Heart left ventricle (tissue), 16 donors: ENCODE data around the gene PSMB2. TPM values are rescaled to one million over a fixed set of nuclear protein-coding genes. Genes with fewer than 3 reads are reported as not detected.

Experiments
- ATAC-seq, 4 donors: fragments of 200-7000 bp; cut with Tn5 transposase; one replicate each; pipeline ENCODE4 v1.9.1; 2020 to 2022; ENCODE audit warnings: moderate library complexity in 4 of 4, mild to moderate bottlenecking in 3 of 4, moderate number of reproducible peaks in 1 of 4
- DNase-seq, 5 donors: peaks; one replicate each; pipeline ENCODE4 v3.0.0-alpha.2; 2020
- H3K27ac ChIP-seq, 12 donors: fragments of 200-600 bp; sonication (generic) in 4 of 12; one replicate each; pipeline versions ENCODE4 v1.5.0 to v1.8.0; 2016 to 2022; ENCODE audit warnings: mild to moderate bottlenecking in 2 of 12
- H3K27me3 ChIP-seq, 9 donors: fragments of 200-600 bp; sonication (generic) in 2 of 9; one replicate each; pipeline versions ENCODE4 v1.5.1 to v1.8.0; 2016 to 2022; ENCODE audit warnings: mild to moderate bottlenecking in 3 of 9
- H3K36me3 ChIP-seq, 9 donors: fragments of 200-600 bp; sonication (generic) in 2 of 9; one replicate each; pipeline versions ENCODE4 v1.5.0 to v1.8.0; 2018 to 2022; ENCODE audit warnings: mild to moderate bottlenecking in 2 of 9
- H3K4me1 ChIP-seq, 12 donors: fragments of 200-600 bp; sonication (generic) in 4 of 12; one replicate each; pipeline versions ENCODE4 v1.5.0 to v1.8.0; 2016 to 2022; ENCODE audit warnings: mild to moderate bottlenecking in 3 of 12
- H3K4me3 ChIP-seq, 12 donors: fragments of 200-600 bp; sonication (generic) in 4 of 12; one replicate each; pipeline versions ENCODE4 v1.5.0 to v1.8.0; 2017 to 2022; ENCODE audit warnings: mild to moderate bottlenecking in 9 of 12, moderate library complexity in 4 of 12
- H3K9me3 ChIP-seq, 12 donors: fragments of 200-600 bp; sonication (generic) in 4 of 12; one replicate each; pipeline versions ENCODE4 v1.5.0 to v1.8.0; 2016 to 2022; ENCODE audit warnings: mild to moderate bottlenecking in 1 of 12
- CTCF ChIP-seq, 12 donors: fragments of 200-600 bp; sonication (generic) in 4 of 12; IDR thresholded peaks; one replicate each; pipeline versions ENCODE4 v1.5.0 to v1.8.0; 2018 to 2022; ENCODE audit warnings: antibody characterized with exemption in 12 of 12, mild to moderate bottlenecking in 5 of 12
- POLR2A ChIP-seq, 2 donors: fragments of 450-650 bp; IDR thresholded peaks; one replicate each; pipeline ENCODE4 v1.6.1; 2017; ENCODE audit warnings: antibody characterized with exemption in 2 of 2, mild to moderate bottlenecking in 2 of 2, moderate library complexity in 2 of 2
- WGBS, 4 donors: extraction: QIAGEN DNeasy Blood & Tissue Kit in 2 of 4; methylation state at CpG; one replicate each; pipeline versions ENCODE4 v1.1.5 to v1.1.7; 2013 to 2018; 5-methylcytosine and 5-hydroxymethylcytosine counted together
- intact Hi-C, 10 donors: fragments of 100-400 bp; cut with DNase I; formaldehyde crosslinking; loops; one replicate each; pipeline versions ENCODE4 v1.11.1 to v1.14.2; 2022
- polyA plus RNA-seq, 2 donors: library from polyadenylated mRNA; stranded (reverse); fragments of 200-250 nt; gene quantifications; one replicate each; pipeline ENCODE4 v1.2.3, GENCODE V29; 2013
- total RNA-seq, 9 donors: library from RNA; depleted of rRNA in 2 of 9; stranded (reverse); fragments of >200 nt in 2 of 9; fragmentation: NEBNext Ultra II Directional in 3 of 9; extraction: Animal tissue kit (Norgen Biotek cat#: 25700) in 3 of 9; gene quantifications; one replicate each; pipeline versions ENCODE4 v1.1.0 to v1.2.4, GENCODE V29; 2016 to 2023
- donor health status: ischemic (EF 13 %, LVEDD 7.1; RV severe dilation, severe dysfunction).
- donor health status: healthy with polysubstance abuse.
- donor health status: DM: no; HTN: yes; CAD: no.
- donor health status: DM: no; HTN: no; CAD: no.
- donor health status: ischemic (EF 25% LVEDD 6.9; RV normal size, moderate dysfunction).
- donor health status: ischemic (EF 25% LVEDD 5.7; RV mildly dilated, moderate dysfunction).
- donor health status: healthy.
- donor health status: DM: yes; HTN: yes; CAD: no.
- donor health status: ischemic (EF 35%, LVEDD 5.7; RV mildly dilated, moderate dysfunction).
- donor health status: nonischemic (EF 11% LVEDD 7.7; RV severe dilation, severe dysfunction).
- donor health status: DM: yes; HTN: yes; CAD: no.
- donor health status: PGD.
- donor health status: ischemic (EF 29% LVEDD 5.4; RV normal size, mild dysfunction).
- donor health status: nonischemic (EF 23%, LVEDD 6.1; RV moderate dilation, normal function).

Gene PSMB2
- total and polyA plus RNA-seq, 11 donors: 36.3 to 60.0 (median 41.7) TPM

- Histone ChIP-seq H3K9me3 (peaks cover 0 to 5% (median 0%) of the 10 kb centered on the region in 12 donors), H3K27ac (no peak overlapping the region), H3K4me1 (no peaks in the 10 kb centered on the region), H3K27me3 (no peaks in the 10 kb centered on the region), H3K36me3 (peaks cover 0 to 100% (median 86%) of the 10 kb centered on the region in 9 donors), H3K4me3 (no peak overlapping the region)
- ATAC-seq (no peak), DNase-seq (no peak)
- 81 to 87% (median 83%) methylated on average over 4 of the region's 4 CpGs for WGBS, 4 donors
- intact Hi-C loops: no loop called here
- no peak for TF ChIP-seq POLR2A (IDR thresholded peaks at IDR 0.05)
- TF ChIP-seq CTCF (IDR thresholded peaks at IDR 0.05): no peak
Measured at GRCh38 chr1:35603941-35604340, 37.4 kb downstream of the PSMB2 start.

- H3K27me3 ChIP-seq: no peaks in the 10 kb centered on the region
- TF ChIP-seq POLR2A (IDR thresholded peaks at IDR 0.05) (no peak), CTCF (IDR thresholded peaks at IDR 0.05) (no peak)
Measured at GRCh38 chr1:35603468-35603867, 37.9 kb downstream of the PSMB2 start.

GRCh38 chr1:35600593-35600992, 40.7 kb downstream of the PSMB2 start:
- Histone ChIP-seq H3K4me1 (no peaks in the 10 kb centered on the region), H3K36me3 (peaks cover 0 to 71% (median 64%) of the 10 kb centered on the region in 9 donors), H3K27me3 (no peaks in the 10 kb centered on the region), H3K9me3 (no peaks in the 10 kb centered on the region), H3K4me3 (no peak overlapping the region), H3K27ac (no peak overlapping the region)
- no peak for ATAC-seq
- TF ChIP-seq CTCF (IDR thresholded peaks at IDR 0.05) (no peak), POLR2A (IDR thresholded peaks at IDR 0.05) (no peak)
- 87 to 97% (median 92%) methylated on average over 3 of the region's 3 CpGs for whole genome bisulfite sequencing, 4 donors
- intact Hi-C loops: no loop called here
- no peak for DNase-seq

More at GRCh38 chr1:35603468-35603867, 37.9 kb downstream of the PSMB2 start:
- Histone ChIP-seq H3K4me1 (no peaks in the 10 kb centered on the region), H3K27ac (no peak overlapping the region), H3K36me3 (peaks cover 0 to 98% (median 86%) of the 10 kb centered on the region in 9 donors), H3K4me3 (no peak overlapping the region), H3K9me3 (peaks cover 0 to 5% (median 0%) of the 10 kb centered on the region in 12 donors)
- 48 to 68% (median 62%) methylated on average over 3 of the region's 3 CpGs for WGBS, 4 donors
- DNase-seq: no peak
- no peak for ATAC-seq
- intact Hi-C loops: no loop called here

- Histone ChIP-seq H3K27ac (no peak overlapping the region), H3K9me3 (no peaks in the 10 kb centered on the region), H3K4me3 (no peak overlapping the region), H3K4me1 (no peaks in the 10 kb centered on the region), H3K27me3 (no peaks in the 10 kb centered on the region), H3K36me3 (peaks cover 0 to 59% (median 52%) of the 10 kb centered on the region in 9 donors)
- no peak for ATAC-seq
- TF ChIP-seq POLR2A (IDR thresholded peaks at IDR 0.05): no peak
- intact Hi-C loops: no loop called here
- DNase-seq: no peak
- WGBS, 4 donors: 82 to 89% (median 87%) methylated on average over 3 of the region's 3 CpGs
Measured at GRCh38 chr1:35599411-35599810, 41.9 kb downstream of the PSMB2 start.

GRCh38 chr1:35598895-35599294, 42.4 kb downstream of the PSMB2 start:
- Histone ChIP-seq H3K4me3 (no peak overlapping the region), H3K27ac (no peak overlapping the region), H3K36me3 (peaks cover 0 to 54% (median 47%) of the 10 kb centered on the region in 9 donors), H3K4me1 (no peaks in the 10 kb centered on the region), H3K27me3 (no peaks in the 10 kb centered on the region), H3K9me3 (no peaks in the 10 kb centered on the region)
- TF ChIP-seq POLR2A (IDR thresholded peaks at IDR 0.05) (no peak), CTCF (IDR thresholded peaks at IDR 0.05) (no peak)
- DNase-seq: no peak
- 85 to 90% (median 85%) methylated on average over 2 of the region's 2 CpGs for WGBS, 4 donors
- intact Hi-C loops: no loop called here
- no peak for ATAC-seq
